Transverse colon (tissue), 4 donors: ENCODE measurements around the gene ABCC10.

Experiments used
- CTCF ChIP-seq, 5 experiments: fragments of 200-600 bp in 3 of 5; fragments of 450-650 bp in 2 of 5; sonication (generic) in 3 of 5; IDR thresholded peaks; 1 replicate in 2 of 5; 2 replicates in 3 of 5; pipeline ENCODE4 v1.5.1; 2016 to 2017; ENCODE audit warnings: antibody characterized with exemption in 5 of 5, inconsistent platforms in 3 of 5, mild to moderate bottlenecking in 2 of 5, moderate library complexity in 1 of 5
- EP300 ChIP-seq: sonication (generic); formaldehyde crosslinking; IDR thresholded peaks from one replicate; pipeline ENCODE4 v1.6.1; 2017; ENCODE audit warnings: antibody characterized with exemption, low read depth
- POLR2A ChIP-seq: fragments of 450-650 bp; IDR thresholded peaks from one replicate; pipeline ENCODE4 v1.6.1; 2016; ENCODE audit warnings: antibody characterized with exemption, mild to moderate bottlenecking, moderate library complexity
- POLR2AphosphoS5 ChIP-seq, 3 donors: sonication (generic); formaldehyde crosslinking; IDR thresholded peaks; one replicate each; pipeline ENCODE4 v1.6.1; 2016; ENCODE audit warnings: antibody characterized with exemption in 3 of 3

- TF ChIP-seq POLR2A (no peak), CTCF (IDR thresholded peaks at IDR 0.05) (no peak), POLR2AphosphoS5 (IDR thresholded peaks at IDR 0.05) (no peak), EP300 (no peak)
Observed at GRCh38 chr6:43436577-43437282, 9.4 kb downstream of the ABCC10 start.
